Stimulated activated CD4-positive, alpha-beta T cell treated with anti-CD3 and anti-CD28 coated beads, Interleukin-4, amount 100 ng/mL, for 4 hours (primary cell): ENCODE data around the gene ADCY6.
A peak's percentile ranks its signal among the peaks of the same experiment; 100 is the strongest.

Experiments
- DNase-seq, 2 experiments: peaks; one replicate each; pipeline ENCODE4 v3.0.0-alpha.2; 2020

The ADCY6 gene

GRCh38 chr12:48788854-48789775 lies at the start of gene ADCY6:
Gene ADCY6 (minus strand): TSS chr12:48789089. CDS start chr12:48783434, 5,655 bp downstream.
- peak in 1 of 2 experiments; percentile 10 for DNase-seq

GRCh38 chr12:48838048-48838447 lies 49.2 kb upstream of the ADCY6 start:
- no peak for DNase-seq

GRCh38 chr12:48832321-48833060 lies 43.6 kb upstream of the ADCY6 start:
- DNase-seq, result no peak

- DNase-seq, result no peak
Observed at GRCh38 chr12:48831257-48831656, 42.4 kb upstream of the ADCY6 start.

GRCh38 chr12:48828841-48829575 lies 40.1 kb upstream of the ADCY6 start:
- no peak for DNase-seq

GRCh38 chr12:48828293-48828692 lies 39.4 kb upstream of the ADCY6 start:
- no peak for DNase-seq

GRCh38 chr12:48827513-48828096 lies 38.7 kb upstream of the ADCY6 start:
- DNase-seq, result no peak

GRCh38 chr12:48827026-48827425 lies 38.1 kb upstream of the ADCY6 start:
- no peak for DNase-seq

GRCh38 chr12:48826209-48826855 lies 37.4 kb upstream of the ADCY6 start:
- no peak for DNase-seq

- DNase-seq, result no peak
Observed at GRCh38 chr12:48824905-48825304, 36.0 kb upstream of the ADCY6 start.

- no peak for DNase-seq
Observed at GRCh38 chr12:48824112-48824511, 35.2 kb upstream of the ADCY6 start.

- no peak for DNase-seq
Observed at GRCh38 chr12:48823281-48823680, 34.4 kb upstream of the ADCY6 start.

- no peak for DNase-seq
Observed at GRCh38 chr12:48822711-48823110, 33.8 kb upstream of the ADCY6 start.

- no peak for DNase-seq
Observed at GRCh38 chr12:48822139-48822538, 33.2 kb upstream of the ADCY6 start.

- DNase-seq, result no peak
Observed at GRCh38 chr12:48819986-48820725, 31.3 kb upstream of the ADCY6 start.

- DNase-seq, result peak; percentile 15 to 60
Observed at GRCh38 chr12:48818831-48819590, 30.1 kb upstream of the ADCY6 start.

- DNase-seq, result peak; percentile 75
Observed at GRCh38 chr12:48817873-48818830, 29.3 kb upstream of the ADCY6 start, which contains the start of gene CACNB3. Gene CACNB3 (plus strand): TSS chr12:48818496. CDS start chr12:48818930, 434 bp downstream.

- DNase-seq, result no peak
Observed at GRCh38 chr12:48816143-48816854, 27.4 kb upstream of the ADCY6 start.
